ENCODE results near the gene LRMDA. TPM values are rescaled to one million over a fixed set of nuclear protein-coding genes. Genes with fewer than 3 reads are reported as not detected.

The LRMDA gene
- total and polyA plus RNA-seq, 2 donors (not counting 3 experiments of a cell fraction or from before 2014, with no cell fraction given) = 9.7 to 18.0 TPM

GRCh38 chr10:76050291-76050625 is 618.8 kb downstream of the LRMDA start:
- Histone ChIP-seq H3K27ac (ENCODE audit: insufficient read depth, low read depth, low read length) (no peak overlapping the region), H3K9ac (replicated peaks; ENCODE audit: extremely low read depth, insufficient read depth, low read length) (no peak overlapping the region), H3K4me2 (ENCODE audit: insufficient read depth, low read length) (no peak overlapping the region), H3K4me3 (replicated peaks in 1 of 3; ENCODE audit: insufficient read depth in 1 of 3, low read depth in 1 of 3, low read length in 3 of 3) (no peak overlapping the region), H3K9me1 (replicated peaks; ENCODE audit: control insufficient read depth, extremely low read depth, insufficient read depth, low read length) (no peaks in the 10 kb centered on the region), H3K36me3 (ENCODE audit: control insufficient read depth in 2 of 2, extremely low read depth in 1 of 2, insufficient read depth in 2 of 2, low read length in 2 of 2) (no peaks in the 10 kb centered on the region), H3K4me1 (ENCODE audit: control insufficient read depth, extremely low read depth, insufficient read depth, low read length) (no peaks in the 10 kb centered on the region), H3K79me2 (ENCODE audit: control insufficient read depth, insufficient read depth, low read length) (no peaks in the 10 kb centered on the region), H3K27me3 (ENCODE audit: control insufficient read depth in 2 of 2, insufficient read depth in 2 of 2, low read length in 2 of 2) (no peaks in the 10 kb centered on the region), H4K20me1 (replicated peaks; ENCODE audit: control insufficient read depth, extremely low read depth, insufficient read depth, low read length) (no peaks in the 10 kb centered on the region), H2AFZ (ENCODE audit: low read depth, low read length) (no peak overlapping the region), H3K9me3 (replicated peaks; ENCODE audit: control insufficient read depth, insufficient read depth, low read length) (no peaks in the 10 kb centered on the region)
- FAIRE-seq = no peak
- CTCF ChIA-PET = no interaction called here
- no peak for DNase-seq (ENCODE audit: low read depth, low spot score)
- no TSS peak for BruUV-seq (replicated peaks)
- no peak for TF ChIP-seq FOS (IDR thresholded peaks at IDR 0.05; ENCODE audit: borderline replicate concordance, insufficient read depth, low read length)
- TF ChIP-seq POLR2AphosphoS5 (IDR thresholded peaks at IDR 0.05; ENCODE audit: insufficient read depth, low read depth, low read length) = no peak
- no peak for TF ChIP-seq GATA2 (IDR thresholded peaks at IDR 0.05; ENCODE audit: insufficient read depth, insufficient read length, low read depth, low read length)
- TF ChIP-seq MAX (IDR thresholded peaks at IDR 0.05; ENCODE audit: insufficient read depth, insufficient read length) = no peak
- TF ChIP-seq JUN (IDR thresholded peaks at IDR 0.05; ENCODE audit: borderline replicate concordance, insufficient read depth, insufficient read length, low read depth) = no peak
- TF ChIP-seq EZH2 (IDR thresholded peaks at IDR 0.05; ENCODE audit: borderline replicate concordance, low read depth, low read length, severe bottlenecking) = no peak
- no peak for TF ChIP-seq POLR2A (IDR thresholded peaks at IDR 0.05; ENCODE audit: low read depth, low read length)
- TF ChIP-seq CTCF (IDR thresholded peaks at IDR 0.05; ENCODE audit: extremely low read depth in 1 of 2, insufficient read depth in 1 of 2, low read depth in 1 of 2, low read length in 2 of 2) = no peak
- intact Hi-C loops (cut with micrococcal nuclease) (no loop called here), dilution Hi-C loops (cut with MboI; ENCODE audit: extremely low pct_ligation_motif_present, low sequenced_read_pairs) (no loop called here)
- POLR2A ChIA-PET = no interaction called here
